ENCODE results near the gene XYLT1.

- no peak for TF ChIP-seq CTCF (conservative IDR thresholded peaks at IDR 0.05)
- TF ChIP-seq EZH2 (IDR thresholded peaks at IDR 0.05; ENCODE audit: low read depth): no peak
These were observed 42.0 kb upstream of the XYLT1 start for GRCh38 chr16:17512636-17513220.

Measured in PC-9 (cell line).